Measurements from ENCODE around the gene CEP78. TPM values are rescaled to one million over a fixed set of nuclear protein-coding genes. Genes with fewer than 3 reads are reported as not detected.

Gene CEP78
- total and polyA plus RNA-seq, 4 donors: 3.8 to 14.7 (median 7.3) TPM

GRCh38 chr9:78298046-78298765, 62.3 kb downstream of the CEP78 start:
- no peaks in the 10 kb centered on the region for H3K9me3 ChIP-seq (ENCODE audit: control insufficient read depth, low read length)
- H3K27me3 ChIP-seq (ENCODE audit: control insufficient read depth in 1 of 2, insufficient read depth in 2 of 2, low read length in 1 of 2): no peaks in the 10 kb centered on the region
- H3K4me1 ChIP-seq (ENCODE audit: control insufficient read depth in 1 of 2, insufficient read depth in 2 of 2, low read length in 2 of 2): no peaks in the 10 kb centered on the region
- ATAC-seq (ENCODE audit: low FRiP score) (no peak), DNase-seq (no peak)
- no peak overlapping the region for H3K4me3 ChIP-seq (ENCODE audit: low read length in 2 of 2)
- intact Hi-C loops (cut with DNase I): loop anchor here in 1 of 2 donors (5.0 kb wide), 1 partner anchor 61 kb away; the partner anchor contains the start of gene CEP78
- H3K36me3 ChIP-seq (ENCODE audit: control insufficient read depth in 1 of 2, insufficient read depth in 2 of 2, low read length in 1 of 2): no peaks in the 10 kb centered on the region
- H3K27ac ChIP-seq (ENCODE audit: low read depth in 1 of 2, low read length in 2 of 2): no peak overlapping the region
- WGBS, 2 donors: 15 to 18% methylated on average over 14 to 16 of the region's 16 CpGs

DNA sequence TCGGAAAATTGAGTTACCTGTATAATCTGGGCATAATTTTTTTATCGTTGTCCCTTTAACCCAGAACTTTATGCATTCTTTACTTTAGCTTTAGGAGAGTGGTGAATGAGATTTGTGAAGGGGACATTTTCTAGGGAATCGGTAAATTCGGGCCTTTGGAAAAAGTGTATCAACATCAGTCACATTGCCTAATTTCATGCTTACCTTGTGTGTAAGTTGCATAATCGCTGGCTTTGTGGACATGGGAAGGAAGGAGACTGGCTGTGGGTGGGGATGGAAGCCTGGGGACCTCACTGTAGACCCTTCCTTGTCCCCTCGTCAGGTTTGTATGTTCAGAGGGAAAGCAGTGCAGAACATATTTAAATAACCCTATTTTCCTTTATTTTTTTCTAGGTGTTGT, 64.3 kb downstream of the CEP78 start:
- Histone ChIP-seq H3K36me3 (ENCODE audit: control insufficient read depth in 1 of 2, insufficient read depth in 2 of 2, low read length in 1 of 2) (no peaks in the 10 kb centered on the region), H3K27ac (ENCODE audit: low read depth in 1 of 2, low read length in 2 of 2) (no peak overlapping the region), H3K9me3 (ENCODE audit: control insufficient read depth, low read length) (no peaks in the 10 kb centered on the region), H3K4me3 (ENCODE audit: low read length in 2 of 2) (no peak overlapping the region), H3K4me1 (ENCODE audit: control insufficient read depth in 1 of 2, insufficient read depth in 2 of 2, low read length in 2 of 2) (no peaks in the 10 kb centered on the region), H3K27me3 (ENCODE audit: control insufficient read depth in 1 of 2, insufficient read depth in 2 of 2, low read length in 1 of 2) (no peaks in the 10 kb centered on the region)
- intact Hi-C loops (cut with DNase I): no loop called here
- DNase-seq (no peak), ATAC-seq (ENCODE audit: low FRiP score) (no peak)
- WGBS, 2 donors: 93 to 97% methylated on average over 6 of the region's 6 CpGs

GRCh38 chr9:78301466-78301865, 65.6 kb downstream of the CEP78 start:
- H3K4me3 ChIP-seq (ENCODE audit: low read length in 2 of 2): no peak overlapping the region
- H3K36me3 ChIP-seq (ENCODE audit: control insufficient read depth in 1 of 2, insufficient read depth in 2 of 2, low read length in 1 of 2): peaks cover 0 to 2% of the 10 kb centered on the region in 2 donors
- WGBS, 2 donors: 97% methylated on average over 2 of the region's 2 CpGs
- H3K9me3 ChIP-seq (ENCODE audit: control insufficient read depth, low read length): no peaks in the 10 kb centered on the region
- no peaks in the 10 kb centered on the region for H3K4me1 ChIP-seq (ENCODE audit: control insufficient read depth in 1 of 2, insufficient read depth in 2 of 2, low read length in 2 of 2)
- no peak for ATAC-seq (ENCODE audit: low FRiP score)
- intact Hi-C loops (cut with DNase I): no loop called here
- H3K27me3 ChIP-seq (ENCODE audit: control insufficient read depth in 1 of 2, insufficient read depth in 2 of 2, low read length in 1 of 2): no peaks in the 10 kb centered on the region
- no peak for DNase-seq
- H3K27ac ChIP-seq (ENCODE audit: low read depth in 1 of 2, low read length in 2 of 2): no peak overlapping the region

- no peaks in the 10 kb centered on the region for H3K4me1 ChIP-seq (ENCODE audit: control insufficient read depth in 1 of 2, insufficient read depth in 2 of 2, low read length in 2 of 2)
- no peak overlapping the region for H3K4me3 ChIP-seq (ENCODE audit: low read length in 2 of 2)
- H3K9me3 ChIP-seq (ENCODE audit: control insufficient read depth, low read length): no peaks in the 10 kb centered on the region
- peaks cover 0 to 2% of the 10 kb centered on the region in 2 donors for H3K36me3 ChIP-seq (ENCODE audit: control insufficient read depth in 1 of 2, insufficient read depth in 2 of 2, low read length in 1 of 2)
- intact Hi-C loops (cut with DNase I): no loop called here
- no peaks in the 10 kb centered on the region for H3K27me3 ChIP-seq (ENCODE audit: control insufficient read depth in 1 of 2, insufficient read depth in 2 of 2, low read length in 1 of 2)
- H3K27ac ChIP-seq (ENCODE audit: low read depth in 1 of 2, low read length in 2 of 2): no peak overlapping the region
- no peak for ATAC-seq (ENCODE audit: low FRiP score)
- DNase-seq: no peak
- WGBS, 2 donors: 97 to 100% methylated on average over 3 of the region's 3 CpGs
Measured at GRCh38 chr9:78303377-78304062, 67.6 kb downstream of the CEP78 start.

GRCh38 chr9:78304357-78304756, 68.5 kb downstream of the CEP78 start:
- H3K27ac ChIP-seq (ENCODE audit: low read depth in 1 of 2, low read length in 2 of 2): no peak overlapping the region
- H3K27me3 ChIP-seq (ENCODE audit: control insufficient read depth in 1 of 2, insufficient read depth in 2 of 2, low read length in 1 of 2): no peaks in the 10 kb centered on the region
- intact Hi-C loops (cut with DNase I): no loop called here
- no peaks in the 10 kb centered on the region for H3K9me3 ChIP-seq (ENCODE audit: control insufficient read depth, low read length)
- WGBS, 2 donors: 82 to 97% methylated on average over 1 of the region's 1 CpG
- ATAC-seq (ENCODE audit: low FRiP score) (no peak), DNase-seq (no peak)
- no peaks in the 10 kb centered on the region for H3K4me1 ChIP-seq (ENCODE audit: control insufficient read depth in 1 of 2, insufficient read depth in 2 of 2, low read length in 2 of 2)
- H3K4me3 ChIP-seq (ENCODE audit: low read length in 2 of 2): no peak overlapping the region
- peaks cover 0 to 2% of the 10 kb centered on the region in 2 donors for H3K36me3 ChIP-seq (ENCODE audit: control insufficient read depth in 1 of 2, insufficient read depth in 2 of 2, low read length in 1 of 2)

DNA sequence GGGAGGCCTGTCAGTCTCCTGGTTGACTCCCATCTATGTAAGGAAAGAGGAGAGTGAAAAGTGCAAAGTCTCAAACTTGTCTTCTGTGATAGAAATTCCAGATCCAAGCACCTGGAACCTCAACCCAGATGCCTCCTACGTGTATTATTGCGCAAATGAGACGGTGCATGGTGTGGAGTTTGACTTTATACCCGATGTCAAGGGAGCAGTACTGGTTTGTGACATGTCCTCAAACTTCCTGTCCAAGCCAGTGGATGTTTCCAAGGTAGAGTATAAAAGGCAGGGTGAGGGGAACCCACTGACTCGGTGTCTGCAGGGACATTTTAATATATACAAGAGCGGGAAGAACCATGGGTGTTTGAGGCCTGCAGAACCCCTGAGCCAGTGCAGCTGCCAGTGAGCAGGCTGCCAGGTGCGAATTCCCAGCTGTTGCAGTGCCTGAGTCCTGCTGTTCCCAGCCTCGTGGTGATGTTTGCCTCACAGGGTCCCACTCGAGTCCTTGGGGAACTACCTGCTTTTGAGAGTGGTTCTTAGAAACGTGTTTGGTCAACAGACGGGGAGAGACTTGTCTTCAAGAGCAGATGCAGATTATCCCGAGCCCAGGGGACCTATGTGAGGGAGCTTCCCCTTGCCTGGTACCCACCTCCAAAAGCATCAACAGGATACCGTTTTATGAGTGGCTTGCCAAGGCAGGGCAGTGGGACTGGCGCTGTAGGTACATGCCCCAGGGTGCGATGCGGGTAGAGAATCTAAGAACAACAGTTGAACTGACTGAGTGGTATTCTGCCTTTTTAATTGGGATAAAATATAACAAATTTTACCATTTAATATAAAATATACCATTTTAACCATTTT, 70.6 kb downstream of the CEP78 start:
- Histone ChIP-seq H3K4me1 (ENCODE audit: control insufficient read depth in 1 of 2, insufficient read depth in 2 of 2, low read length in 2 of 2) (no peaks in the 10 kb centered on the region), H3K27me3 (ENCODE audit: control insufficient read depth in 1 of 2, insufficient read depth in 2 of 2, low read length in 1 of 2) (no peaks in the 10 kb centered on the region), H3K27ac (ENCODE audit: low read depth in 1 of 2, low read length in 2 of 2) (no peak overlapping the region), H3K9me3 (ENCODE audit: control insufficient read depth, low read length) (no peaks in the 10 kb centered on the region), H3K4me3 (ENCODE audit: low read length in 2 of 2) (no peak overlapping the region), H3K36me3 (ENCODE audit: control insufficient read depth in 1 of 2, insufficient read depth in 2 of 2, low read length in 1 of 2) (peaks cover 0 to 2% of the 10 kb centered on the region in 2 donors)
- no peak for ATAC-seq (ENCODE audit: low FRiP score)
- 82 to 94% methylated on average over 16 of the region's 16 CpGs for whole genome bisulfite sequencing, 2 donors
- intact Hi-C loops (cut with DNase I): no loop called here
- no peak for DNase-seq

- no peak overlapping the region for H3K4me3 ChIP-seq (ENCODE audit: low read length in 2 of 2)
- peaks cover 0 to 2% of the 10 kb centered on the region in 2 donors for H3K36me3 ChIP-seq (ENCODE audit: control insufficient read depth in 1 of 2, insufficient read depth in 2 of 2, low read length in 1 of 2)
- no peaks in the 10 kb centered on the region for H3K9me3 ChIP-seq (ENCODE audit: control insufficient read depth, low read length)
- H3K27ac ChIP-seq (ENCODE audit: low read depth in 1 of 2, low read length in 2 of 2): no peak overlapping the region
- H3K4me1 ChIP-seq (ENCODE audit: control insufficient read depth in 1 of 2, insufficient read depth in 2 of 2, low read length in 2 of 2): no peaks in the 10 kb centered on the region
- DNase-seq: no peak
- intact Hi-C loops (cut with DNase I): no loop called here
- 87 to 89% methylated on average over 2 of the region's 2 CpGs for WGBS, 2 donors
- ATAC-seq (ENCODE audit: low FRiP score): no peak
- H3K27me3 ChIP-seq (ENCODE audit: control insufficient read depth in 1 of 2, insufficient read depth in 2 of 2, low read length in 1 of 2): no peaks in the 10 kb centered on the region
Measured at GRCh38 chr9:78307360-78307759, 71.5 kb downstream of the CEP78 start.

- H3K27me3 ChIP-seq (ENCODE audit: control insufficient read depth in 1 of 2, insufficient read depth in 2 of 2, low read length in 1 of 2): no peaks in the 10 kb centered on the region
- DNase-seq: no peak
- WGBS, 2 donors: 41 to 58% methylated on average over 6 of the region's 6 CpGs
- H3K9me3 ChIP-seq (ENCODE audit: control insufficient read depth, low read length): no peaks in the 10 kb centered on the region
- no peak overlapping the region for H3K4me3 ChIP-seq (ENCODE audit: low read length in 2 of 2)
- peaks cover 0 to 2% of the 10 kb centered on the region in 2 donors for H3K36me3 ChIP-seq (ENCODE audit: control insufficient read depth in 1 of 2, insufficient read depth in 2 of 2, low read length in 1 of 2)
- intact Hi-C loops (cut with DNase I): no loop called here
- no peaks in the 10 kb centered on the region for H3K4me1 ChIP-seq (ENCODE audit: control insufficient read depth in 1 of 2, insufficient read depth in 2 of 2, low read length in 2 of 2)
- ATAC-seq (ENCODE audit: low FRiP score): no peak
- no peak overlapping the region for H3K27ac ChIP-seq (ENCODE audit: low read depth in 1 of 2, low read length in 2 of 2)
Measured at GRCh38 chr9:78309066-78309465, 73.2 kb downstream of the CEP78 start.
